ENCODE measurements around the gene GHDC. TPM values are rescaled to one million over a fixed set of nuclear protein-coding genes. Genes with fewer than 3 reads are reported as not detected.
"Not testable (repeated sequence)": the region's sequence is repeated elsewhere in the genome, so short reads cannot be mapped to it uniquely, and the experiment has no call there.

The GHDC gene
- total and polyA plus RNA-seq, 2 donors (not counting 3 experiments of a cell fraction or from before 2014, with no cell fraction given), result 9.8 to 11.2 TPM

DNA sequence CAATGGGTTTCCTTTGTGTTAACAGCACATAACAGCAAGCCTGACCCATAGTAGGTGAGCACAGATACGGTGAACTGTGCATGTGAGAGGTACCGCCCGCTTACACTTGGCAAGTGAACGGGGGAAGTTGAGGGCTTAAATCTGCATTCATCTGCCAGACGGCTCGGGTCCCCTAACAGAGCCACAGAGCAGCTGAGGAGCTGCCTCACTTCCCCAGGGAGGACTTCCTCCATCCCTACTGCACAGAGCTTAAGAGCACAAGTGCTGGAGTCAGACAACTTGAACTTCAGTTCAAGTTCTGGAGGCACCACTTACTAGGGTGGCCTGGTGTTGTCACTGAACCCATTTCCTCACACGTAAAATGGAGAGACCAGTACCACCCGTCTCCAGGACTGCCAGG lies 52.9 kb downstream of the GHDC start:
- H3K4me3 ChIP-seq (replicated peaks in 1 of 3; ENCODE audit: insufficient read depth in 1 of 3, low read depth in 1 of 3, low read length in 3 of 3), result no peak overlapping the region
- FAIRE-seq (no peak), DNase-seq (ENCODE audit: low read depth, low spot score) (no peak)
- H3K9me3 ChIP-seq (replicated peaks; ENCODE audit: control insufficient read depth, insufficient read depth, low read length), result no peaks in the 10 kb centered on the region
- H3K79me2 ChIP-seq (ENCODE audit: control insufficient read depth, insufficient read depth, low read length), result peaks cover 92% of the 10 kb centered on the region
- peaks cover 0 to 13% of the 10 kb centered on the region in 2 experiments for H3K36me3 ChIP-seq (ENCODE audit: control insufficient read depth in 2 of 2, extremely low read depth in 1 of 2, insufficient read depth in 2 of 2, low read length in 2 of 2)
- CTCF ChIA-PET, result no interaction called here
- no peak overlapping the region for H2AFZ ChIP-seq (ENCODE audit: low read depth, low read length)
- dilution Hi-C loops (cut with MboI; ENCODE audit: extremely low pct_ligation_motif_present, low sequenced_read_pairs), result no loop called here
- H3K4me2 ChIP-seq (ENCODE audit: insufficient read depth, low read length), result no peak overlapping the region
- intact Hi-C loops (cut with micrococcal nuclease), result no loop called here
- POLR2A ChIA-PET, result interaction anchor here (0.6 kb wide), 1 partner anchor 264 kb away, joined by 3 read pairs; no protein-coding TSS in a partner anchor
- peaks cover 5% of the 10 kb centered on the region for H3K4me1 ChIP-seq (ENCODE audit: control insufficient read depth, extremely low read depth, insufficient read depth, low read length)
- H4K20me1 ChIP-seq (replicated peaks; ENCODE audit: control insufficient read depth, extremely low read depth, insufficient read depth, low read length), result no peaks in the 10 kb centered on the region
- no TSS peak for BruUV-seq (replicated peaks)
- H3K9me1 ChIP-seq (replicated peaks; ENCODE audit: control insufficient read depth, extremely low read depth, insufficient read depth, low read length), result no peaks in the 10 kb centered on the region
- no peaks in the 10 kb centered on the region for H3K27me3 ChIP-seq (ENCODE audit: control insufficient read depth in 2 of 2, insufficient read depth in 2 of 2, low read length in 2 of 2)
- H3K9ac ChIP-seq (replicated peaks; ENCODE audit: extremely low read depth, insufficient read depth, low read length), result no peak overlapping the region
- TF ChIP-seq, protein P1, sequence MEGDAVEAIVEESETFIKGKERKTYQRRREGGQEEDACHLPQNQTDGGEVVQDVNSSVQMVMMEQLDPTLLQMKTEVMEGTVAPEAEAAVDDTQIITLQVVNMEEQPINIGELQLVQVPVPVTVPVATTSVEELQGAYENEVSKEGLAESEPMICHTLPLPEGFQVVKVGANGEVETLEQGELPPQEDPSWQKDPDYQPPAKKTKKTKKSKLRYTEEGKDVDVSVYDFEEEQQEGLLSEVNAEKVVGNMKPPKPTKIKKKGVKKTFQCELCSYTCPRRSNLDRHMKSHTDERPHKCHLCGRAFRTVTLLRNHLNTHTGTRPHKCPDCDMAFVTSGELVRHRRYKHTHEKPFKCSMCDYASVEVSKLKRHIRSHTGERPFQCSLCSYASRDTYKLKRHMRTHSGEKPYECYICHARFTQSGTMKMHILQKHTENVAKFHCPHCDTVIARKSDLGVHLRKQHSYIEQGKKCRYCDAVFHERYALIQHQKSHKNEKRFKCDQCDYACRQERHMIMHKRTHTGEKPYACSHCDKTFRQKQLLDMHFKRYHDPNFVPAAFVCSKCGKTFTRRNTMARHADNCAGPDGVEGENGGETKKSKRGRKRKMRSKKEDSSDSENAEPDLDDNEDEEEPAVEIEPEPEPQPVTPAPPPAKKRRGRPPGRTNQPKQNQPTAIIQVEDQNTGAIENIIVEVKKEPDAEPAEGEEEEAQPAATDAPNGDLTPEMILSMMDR (IDR thresholded peaks at IDR 0.05; ENCODE audit: extremely low read depth in 1 of 2, insufficient read depth in 1 of 2, low read depth in 1 of 2, low read length in 2 of 2), result no peak
- TF ChIP-seq GATA2 (IDR thresholded peaks at IDR 0.05; ENCODE audit: insufficient read depth, insufficient read length, low read depth, low read length) (no peak), JUN (IDR thresholded peaks at IDR 0.05; ENCODE audit: borderline replicate concordance, insufficient read depth, insufficient read length, low read depth) (no peak), POLR2AphosphoS5 (IDR thresholded peaks at IDR 0.05; ENCODE audit: insufficient read depth, low read depth, low read length) (no peak), EZH2 (IDR thresholded peaks at IDR 0.05; ENCODE audit: borderline replicate concordance, low read depth, low read length, severe bottlenecking) (no peak), POLR2A (IDR thresholded peaks at IDR 0.05; ENCODE audit: low read depth, low read length) (no peak), FOS (IDR thresholded peaks at IDR 0.05; ENCODE audit: borderline replicate concordance, insufficient read depth, low read length) (no peak), MYC (IDR thresholded peaks at IDR 0.05; ENCODE audit: low read depth, low read length) (no peak)
- TF ChIP-seq, protein P2, sequence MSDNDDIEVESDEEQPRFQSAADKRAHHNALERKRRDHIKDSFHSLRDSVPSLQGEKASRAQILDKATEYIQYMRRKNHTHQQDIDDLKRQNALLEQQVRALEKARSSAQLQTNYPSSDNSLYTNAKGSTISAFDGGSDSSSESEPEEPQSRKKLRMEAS (IDR thresholded peaks at IDR 0.05; ENCODE audit: insufficient read depth, insufficient read length), result no peak
- H3K27ac ChIP-seq (ENCODE audit: insufficient read depth, low read depth, low read length), result no peak overlapping the region

DNA sequence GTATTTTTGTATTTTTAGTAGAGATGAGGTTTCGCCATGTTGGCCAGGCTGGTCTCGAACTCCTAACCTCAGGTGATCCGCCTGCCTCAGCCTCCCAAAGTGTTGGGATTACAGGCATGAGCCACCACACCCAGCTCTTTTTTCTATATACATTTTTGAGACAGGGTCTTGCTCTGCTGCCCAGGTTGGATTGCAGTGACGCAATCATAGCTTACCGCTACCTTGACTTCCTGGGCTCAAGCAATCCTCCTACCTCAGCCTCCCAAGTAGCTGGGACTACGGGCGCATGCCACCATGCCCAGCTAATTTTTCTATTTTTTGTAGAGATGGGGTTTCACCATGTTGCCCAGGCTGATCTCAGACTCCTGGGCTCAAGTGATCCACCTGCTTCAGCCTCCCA lies 53.6 kb downstream of the GHDC start:
- intact Hi-C loops (cut with micrococcal nuclease); POLR2A ChIA-PET: not testable (repeated sequence)

More for the DNA sequence above, 53.6 kb downstream of the GHDC start:
- H3K27ac ChIP-seq (ENCODE audit: insufficient read depth, low read depth, low read length); dilution Hi-C loops (cut with MboI; ENCODE audit: extremely low pct_ligation_motif_present, low sequenced_read_pairs); H4K20me1 ChIP-seq (replicated peaks; ENCODE audit: control insufficient read depth, extremely low read depth, insufficient read depth, low read length); H3K9me1 ChIP-seq (replicated peaks; ENCODE audit: control insufficient read depth, extremely low read depth, insufficient read depth, low read length); FAIRE-seq; BruUV-seq (replicated peaks); DNase-seq (ENCODE audit: low read depth, low spot score); H3K4me2 ChIP-seq (ENCODE audit: insufficient read depth, low read length); H2AFZ ChIP-seq (ENCODE audit: low read depth, low read length); H3K4me3 ChIP-seq (replicated peaks in 1 of 3; ENCODE audit: insufficient read depth in 1 of 3, low read depth in 1 of 3, low read length in 3 of 3); H3K9ac ChIP-seq (replicated peaks; ENCODE audit: extremely low read depth, insufficient read depth, low read length); H3K27me3 ChIP-seq (ENCODE audit: control insufficient read depth in 2 of 2, insufficient read depth in 2 of 2, low read length in 2 of 2); H3K9me3 ChIP-seq (replicated peaks; ENCODE audit: control insufficient read depth, insufficient read depth, low read length): not testable (repeated sequence)
- H3K4me1 ChIP-seq (ENCODE audit: control insufficient read depth, extremely low read depth, insufficient read depth, low read length), result peaks cover 12% of the 10 kb centered on the region
- H3K36me3 ChIP-seq (ENCODE audit: control insufficient read depth in 2 of 2, extremely low read depth in 1 of 2, insufficient read depth in 2 of 2, low read length in 2 of 2), result peaks cover 0 to 13% of the 10 kb centered on the region in 2 experiments
- CTCF ChIA-PET, result interaction anchor here (1.1 kb wide), 1 partner anchor 43 kb away, joined by 3 read pairs; no protein-coding TSS in a partner anchor
- peaks cover 90% of the 10 kb centered on the region for H3K79me2 ChIP-seq (ENCODE audit: control insufficient read depth, insufficient read depth, low read length)

Measured in endothelial cell of umbilical vein (primary cell).